Measurements from ENCODE around the gene ZNF804B.

DNA sequence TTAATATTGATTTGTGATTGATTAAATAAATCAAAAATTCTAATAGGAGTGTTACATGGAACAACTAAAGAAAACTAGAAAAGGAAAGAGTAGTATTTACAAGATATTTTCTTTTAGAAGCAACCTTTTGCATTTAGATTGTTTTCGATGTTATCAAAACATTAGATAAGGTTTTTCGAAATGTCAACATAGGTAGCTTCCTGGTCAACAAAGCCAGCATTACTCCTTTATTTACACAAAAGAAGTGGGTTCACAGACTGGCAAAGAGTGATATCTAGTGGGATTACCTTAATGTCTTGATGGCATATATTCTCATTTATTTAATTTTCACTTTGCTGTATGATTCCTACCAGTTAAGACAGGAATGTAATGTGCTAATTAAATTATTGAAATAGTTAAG, 153.4 kb downstream of the ZNF804B start:
- TF ChIP-seq ZNF404 (tag by site-specific recombination; IDR thresholded peaks at IDR 0.05) (no peak), SP2 (tag by site-specific recombination; IDR thresholded peaks at IDR 0.05) (no peak), ZNF23 (tag by site-specific recombination; IDR thresholded peaks at IDR 0.05; ENCODE audit: borderline replicate concordance) (no peak), ZBTB8A (tag by site-specific recombination; IDR thresholded peaks at IDR 0.05) (no peak)
- TF ChIP-seq, protein P1, sequence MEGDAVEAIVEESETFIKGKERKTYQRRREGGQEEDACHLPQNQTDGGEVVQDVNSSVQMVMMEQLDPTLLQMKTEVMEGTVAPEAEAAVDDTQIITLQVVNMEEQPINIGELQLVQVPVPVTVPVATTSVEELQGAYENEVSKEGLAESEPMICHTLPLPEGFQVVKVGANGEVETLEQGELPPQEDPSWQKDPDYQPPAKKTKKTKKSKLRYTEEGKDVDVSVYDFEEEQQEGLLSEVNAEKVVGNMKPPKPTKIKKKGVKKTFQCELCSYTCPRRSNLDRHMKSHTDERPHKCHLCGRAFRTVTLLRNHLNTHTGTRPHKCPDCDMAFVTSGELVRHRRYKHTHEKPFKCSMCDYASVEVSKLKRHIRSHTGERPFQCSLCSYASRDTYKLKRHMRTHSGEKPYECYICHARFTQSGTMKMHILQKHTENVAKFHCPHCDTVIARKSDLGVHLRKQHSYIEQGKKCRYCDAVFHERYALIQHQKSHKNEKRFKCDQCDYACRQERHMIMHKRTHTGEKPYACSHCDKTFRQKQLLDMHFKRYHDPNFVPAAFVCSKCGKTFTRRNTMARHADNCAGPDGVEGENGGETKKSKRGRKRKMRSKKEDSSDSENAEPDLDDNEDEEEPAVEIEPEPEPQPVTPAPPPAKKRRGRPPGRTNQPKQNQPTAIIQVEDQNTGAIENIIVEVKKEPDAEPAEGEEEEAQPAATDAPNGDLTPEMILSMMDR (tag by site-specific recombination; IDR thresholded peaks at IDR 0.05) = no peak
- TF ChIP-seq, protein P2, sequence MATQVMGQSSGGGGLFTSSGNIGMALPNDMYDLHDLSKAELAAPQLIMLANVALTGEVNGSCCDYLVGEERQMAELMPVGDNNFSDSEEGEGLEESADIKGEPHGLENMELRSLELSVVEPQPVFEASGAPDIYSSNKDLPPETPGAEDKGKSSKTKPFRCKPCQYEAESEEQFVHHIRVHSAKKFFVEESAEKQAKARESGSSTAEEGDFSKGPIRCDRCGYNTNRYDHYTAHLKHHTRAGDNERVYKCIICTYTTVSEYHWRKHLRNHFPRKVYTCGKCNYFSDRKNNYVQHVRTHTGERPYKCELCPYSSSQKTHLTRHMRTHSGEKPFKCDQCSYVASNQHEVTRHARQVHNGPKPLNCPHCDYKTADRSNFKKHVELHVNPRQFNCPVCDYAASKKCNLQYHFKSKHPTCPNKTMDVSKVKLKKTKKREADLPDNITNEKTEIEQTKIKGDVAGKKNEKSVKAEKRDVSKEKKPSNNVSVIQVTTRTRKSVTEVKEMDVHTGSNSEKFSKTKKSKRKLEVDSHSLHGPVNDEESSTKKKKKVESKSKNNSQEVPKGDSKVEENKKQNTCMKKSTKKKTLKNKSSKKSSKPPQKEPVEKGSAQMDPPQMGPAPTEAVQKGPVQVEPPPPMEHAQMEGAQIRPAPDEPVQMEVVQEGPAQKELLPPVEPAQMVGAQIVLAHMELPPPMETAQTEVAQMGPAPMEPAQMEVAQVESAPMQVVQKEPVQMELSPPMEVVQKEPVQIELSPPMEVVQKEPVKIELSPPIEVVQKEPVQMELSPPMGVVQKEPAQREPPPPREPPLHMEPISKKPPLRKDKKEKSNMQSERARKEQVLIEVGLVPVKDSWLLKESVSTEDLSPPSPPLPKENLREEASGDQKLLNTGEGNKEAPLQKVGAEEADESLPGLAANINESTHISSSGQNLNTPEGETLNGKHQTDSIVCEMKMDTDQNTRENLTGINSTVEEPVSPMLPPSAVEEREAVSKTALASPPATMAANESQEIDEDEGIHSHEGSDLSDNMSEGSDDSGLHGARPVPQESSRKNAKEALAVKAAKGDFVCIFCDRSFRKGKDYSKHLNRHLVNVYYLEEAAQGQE (tag by site-specific recombination; IDR thresholded peaks at IDR 0.05) = no peak

Measured in HEK293 (cell line).